Stimulated activated CD8-positive, alpha-beta memory T cell treated with anti-CD3 and anti-CD28 coated beads, Interleukin-15, amount 100 ng/mL, for 48 hours (primary cell): ENCODE measurements around the gene CHIA.

Experiments
- DNase-seq, 2 donors: peaks; one replicate each; pipeline ENCODE4 v3.0.0-alpha.2; 2020; ENCODE audit warnings: low read depth in 2 of 2

CHIA gene

GRCh38 chr1:111290630-111291029 is at the start of gene CHIA:
CHIA (plus strand) TSS chr1:111290851; CDS start chr1:111310468, 19,617 bp downstream.
- DNase-seq, result no peak

DNA sequence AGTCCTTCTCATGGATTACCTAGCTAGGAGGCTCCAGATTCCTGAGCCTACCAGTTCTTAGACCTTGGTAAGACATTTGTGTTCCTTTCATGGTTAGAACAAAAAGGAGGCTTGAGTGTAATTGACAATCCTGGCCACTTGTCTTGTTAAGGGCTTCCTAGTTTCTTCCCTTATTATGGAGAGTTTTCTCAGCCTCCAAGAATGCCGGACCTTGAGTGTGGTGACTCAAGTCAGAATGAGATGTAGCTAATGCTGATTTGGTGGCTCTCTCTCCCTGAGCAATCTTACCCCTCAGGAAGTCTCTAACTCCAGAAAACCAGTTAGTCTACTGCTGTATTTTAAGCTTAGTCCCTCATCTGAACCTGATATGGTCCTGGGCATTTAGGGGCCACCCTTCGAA is 48.9 kb upstream of the CHIA start:
- DNase-seq, result no peak

DNA sequence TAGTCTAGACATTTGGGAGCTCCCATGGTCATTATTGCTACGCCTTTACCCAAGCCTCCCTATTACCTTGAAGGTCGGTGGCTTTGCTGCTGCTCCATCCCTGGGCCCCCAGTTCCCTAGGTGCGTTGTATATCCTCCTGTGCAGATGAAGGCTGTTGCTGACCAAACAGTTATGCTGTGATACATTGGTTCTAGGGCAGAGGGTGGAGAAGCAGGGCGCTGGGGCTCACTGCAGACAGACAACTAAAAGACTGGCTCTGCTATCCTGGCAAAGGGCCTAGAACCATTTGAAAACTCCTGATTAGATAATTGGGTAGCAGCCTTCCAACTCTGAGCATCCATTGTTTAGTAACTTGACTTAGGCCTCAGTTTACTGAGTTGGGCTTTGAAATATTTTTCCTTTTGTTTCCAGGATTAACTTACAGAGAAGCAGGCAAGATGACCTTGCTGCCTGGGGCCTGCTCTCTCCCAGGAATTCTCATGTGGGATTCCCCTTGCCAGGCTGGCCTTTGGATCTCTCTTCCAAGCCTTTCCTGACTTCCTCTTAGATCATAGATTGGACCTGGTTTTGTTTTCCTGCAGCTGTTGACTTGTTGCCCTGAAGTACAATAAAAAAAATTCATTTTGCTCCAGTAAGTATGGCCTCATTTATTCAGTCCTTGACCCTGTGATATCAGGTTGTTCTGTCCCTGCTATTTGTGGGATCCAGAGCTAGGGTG is 47.7 kb upstream of the CHIA start:
- no peak for DNase-seq

GRCh38 chr1:111247125-111247838 is 43.4 kb upstream of the CHIA start:
- no peak for DNase-seq

DNA sequence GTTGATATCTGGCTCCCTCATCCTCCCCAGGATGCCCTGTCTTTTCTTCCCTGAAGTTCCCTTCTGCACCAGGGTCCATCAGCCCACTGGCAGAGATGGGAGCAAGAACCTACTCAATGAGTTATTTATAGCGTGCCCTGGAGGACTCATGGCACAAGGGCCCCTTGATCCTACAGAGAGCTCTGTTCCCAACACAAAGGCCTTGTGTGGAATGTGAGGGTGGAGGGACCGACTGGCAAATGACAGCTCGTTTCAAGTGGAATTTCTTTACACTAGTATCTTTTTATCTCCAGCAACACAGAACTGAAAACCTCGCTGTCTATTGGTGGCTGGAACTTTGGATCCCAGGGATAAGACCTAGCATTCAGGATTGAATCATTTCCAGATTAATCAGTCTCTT is 40.7 kb upstream of the CHIA start:
- DNase-seq, result no peak

GRCh38 chr1:111251570-111251969 is 39.1 kb upstream of the CHIA start:
- DNase-seq, result no peak

DNA sequence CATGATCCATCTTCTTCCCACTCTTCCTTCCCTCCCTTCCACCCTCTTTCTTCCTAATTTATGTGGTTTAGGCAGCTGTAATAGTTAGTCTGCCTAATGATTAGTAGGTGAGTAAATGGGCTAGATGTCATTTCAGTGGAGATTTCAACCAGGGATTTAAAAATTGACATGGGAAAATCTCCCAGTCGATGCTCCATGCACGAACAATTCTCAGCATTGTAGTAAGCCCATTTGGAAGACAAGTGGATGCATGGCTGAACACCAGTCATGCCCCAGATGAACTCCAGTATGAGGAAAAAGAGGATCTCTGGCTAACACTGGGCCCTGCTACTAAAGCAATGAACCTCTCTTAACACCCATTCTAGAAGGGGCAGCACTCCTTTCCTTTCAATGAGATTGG is 37.9 kb upstream of the CHIA start:
- DNase-seq, result no peak

DNA sequence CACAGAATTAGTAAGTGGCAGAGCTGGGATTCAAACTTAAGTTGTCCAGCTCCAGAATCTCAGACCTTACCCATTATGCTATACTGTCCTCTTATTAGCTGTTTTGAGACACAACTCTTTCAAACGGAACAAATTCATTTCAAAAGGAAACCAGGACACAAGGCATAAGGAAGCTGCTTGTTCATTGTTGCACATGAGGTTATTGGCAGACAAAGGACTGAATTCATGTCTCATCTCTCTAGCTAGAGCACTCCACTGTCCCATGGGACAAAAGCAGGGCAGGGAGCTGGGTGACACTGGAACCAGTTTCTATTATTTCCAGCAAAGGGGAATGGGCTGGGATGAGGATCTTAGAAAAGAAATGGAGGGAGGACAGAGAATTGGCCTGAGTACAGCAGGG is 36.8 kb upstream of the CHIA start:
- DNase-seq, result no peak

GRCh38 chr1:111256988-111257658 is 33.5 kb upstream of the CHIA start:
- DNase-seq, result no peak

DNA sequence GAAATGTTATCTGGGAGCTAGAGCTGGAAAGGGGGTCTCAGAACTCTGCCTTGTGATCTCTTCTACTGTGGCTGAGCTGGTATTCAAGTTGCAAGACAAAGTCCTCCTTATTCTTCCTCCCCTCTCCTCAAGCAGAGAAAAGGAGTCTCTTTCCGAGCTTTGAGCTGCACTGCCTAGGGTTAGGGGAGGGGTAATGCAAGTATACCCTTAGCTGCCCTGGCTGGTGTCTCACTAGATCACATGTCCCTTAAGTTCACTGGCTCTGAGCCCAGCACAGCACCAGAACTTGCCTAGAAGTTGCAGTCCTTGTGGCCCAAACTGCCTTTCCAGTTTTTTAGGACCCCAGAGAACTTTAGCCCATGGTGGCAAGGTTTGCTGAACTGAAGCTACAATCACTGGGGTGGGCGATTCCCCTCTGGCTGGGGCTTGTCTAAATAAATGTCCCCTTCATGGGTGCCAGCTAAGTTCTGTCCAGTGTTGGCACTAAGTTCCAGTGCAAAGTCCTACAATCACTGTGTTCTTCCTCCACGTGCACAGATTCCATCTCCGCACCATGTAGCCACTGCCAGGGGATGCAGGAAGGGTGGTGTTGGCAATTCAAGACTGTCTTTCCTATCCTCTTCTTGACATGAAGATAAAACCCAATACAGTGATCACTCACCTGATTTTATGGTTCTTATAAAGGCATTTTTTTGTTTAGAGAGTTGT is 22.7 kb upstream of the CHIA start:
- DNase-seq, result no peak

DNA sequence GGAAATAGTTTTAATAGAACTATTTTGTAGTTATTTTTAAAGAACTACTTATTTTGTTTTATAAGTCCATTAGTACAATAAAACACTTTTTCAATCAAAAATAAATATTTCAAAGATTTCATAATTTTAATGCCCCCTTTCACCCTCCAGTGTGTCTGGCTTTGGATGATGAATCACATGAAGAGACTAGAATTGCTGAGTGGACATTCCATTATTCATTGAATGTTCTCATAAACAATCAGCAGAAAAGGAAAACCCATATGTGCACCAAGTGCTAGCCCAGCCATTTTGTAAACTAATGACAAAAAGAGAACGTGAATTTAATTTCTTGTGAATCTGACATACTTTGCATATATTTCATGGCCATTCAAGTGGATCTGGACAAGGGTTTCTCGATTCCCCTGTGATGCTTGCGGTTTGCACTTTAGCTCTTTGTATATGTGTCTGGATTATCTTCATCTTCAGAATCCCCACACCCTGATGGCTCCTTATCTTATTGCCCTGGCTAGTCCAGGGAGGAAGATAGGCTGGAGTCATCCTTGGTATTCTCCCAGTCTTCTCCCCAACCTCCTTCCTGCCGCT is 20.7 kb upstream of the CHIA start:
- DNase-seq, result no peak

DNA sequence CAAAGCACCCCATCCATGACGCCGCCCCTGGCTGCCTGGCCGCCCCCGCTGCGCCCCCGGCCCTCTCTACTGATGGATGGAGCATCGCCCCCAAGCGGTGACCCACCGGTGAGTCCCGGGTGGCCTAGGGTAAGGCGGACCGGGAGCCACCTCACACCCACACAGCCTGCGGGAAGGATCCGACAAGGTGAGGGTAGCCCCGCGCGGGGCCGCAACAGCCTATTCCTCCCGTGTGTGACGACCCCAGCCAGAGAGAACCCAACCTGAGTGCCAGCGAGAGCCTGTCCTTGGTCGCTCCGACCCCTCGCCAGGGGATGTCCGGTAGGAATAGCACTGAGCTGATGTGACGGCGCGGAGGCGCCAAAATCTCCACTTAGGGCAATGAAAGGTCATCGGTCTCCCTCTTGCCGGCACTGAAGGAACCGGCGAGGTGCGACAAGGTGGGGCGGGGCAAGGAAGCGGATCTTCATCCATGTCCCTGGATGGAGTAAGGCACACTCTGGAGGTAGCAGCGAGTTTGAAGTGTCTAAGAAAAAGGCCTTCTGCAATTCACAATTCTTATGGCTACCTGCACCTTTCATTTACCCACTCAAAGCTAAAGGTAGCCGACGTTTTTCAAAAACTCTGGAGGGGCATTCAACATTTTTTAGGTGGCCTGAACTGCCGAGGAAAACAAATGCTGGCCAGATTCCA is 19.7 kb upstream of the CHIA start:
- DNase-seq, result no peak

GRCh38 chr1:111271464-111271801 is 19.2 kb upstream of the CHIA start:
- no peak for DNase-seq

DNA sequence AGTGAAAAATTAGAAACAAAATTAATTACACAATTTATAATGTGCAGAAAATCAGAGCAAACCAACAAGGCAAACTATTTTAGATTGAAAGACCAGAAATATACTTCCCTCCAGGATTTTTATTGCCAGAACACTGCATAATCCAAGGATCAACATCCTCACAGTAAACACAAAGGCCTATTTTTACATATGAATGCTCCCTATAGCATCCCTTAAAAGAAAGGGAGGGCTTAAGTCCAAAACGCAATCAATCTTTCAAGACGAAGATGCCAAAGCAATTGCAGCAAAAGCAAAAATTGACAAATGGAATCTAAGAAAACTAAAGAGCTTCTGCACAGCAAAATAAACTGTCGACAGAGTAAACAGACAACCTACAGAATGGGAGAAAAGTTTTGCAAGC is 18.6 kb upstream of the CHIA start:
- DNase-seq, result no peak

DNA sequence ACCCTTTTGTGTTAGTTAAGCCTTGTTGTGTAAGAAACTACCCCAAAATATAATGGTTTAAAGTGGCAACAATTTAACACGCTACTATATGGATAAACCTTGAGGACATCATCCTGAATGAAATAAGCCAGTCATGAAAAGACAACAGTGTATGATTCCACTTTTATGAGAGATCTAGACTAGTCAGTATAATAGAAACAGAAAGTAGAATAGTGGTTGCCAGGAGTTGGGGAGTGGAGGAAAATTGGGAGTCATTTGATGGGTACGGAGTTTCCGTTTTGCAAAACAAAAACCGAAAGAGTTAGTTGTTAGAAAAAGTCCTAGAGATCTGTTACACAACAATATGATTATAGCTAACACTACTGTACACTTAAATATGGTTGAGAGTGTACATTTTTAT is 16.0 kb upstream of the CHIA start:
- DNase-seq, result no peak

- peak; percentile 29 to 36 for DNase-seq
Measured at GRCh38 chr1:111275079-111275478, 15.6 kb upstream of the CHIA start.

- DNase-seq, result no peak
Measured at GRCh38 chr1:111275780-111276433, 14.7 kb upstream of the CHIA start.

- DNase-seq, result peak in 1 of 2 donors; percentile 7
Measured at GRCh38 chr1:111279144-111279543, 11.5 kb upstream of the CHIA start.

DNA sequence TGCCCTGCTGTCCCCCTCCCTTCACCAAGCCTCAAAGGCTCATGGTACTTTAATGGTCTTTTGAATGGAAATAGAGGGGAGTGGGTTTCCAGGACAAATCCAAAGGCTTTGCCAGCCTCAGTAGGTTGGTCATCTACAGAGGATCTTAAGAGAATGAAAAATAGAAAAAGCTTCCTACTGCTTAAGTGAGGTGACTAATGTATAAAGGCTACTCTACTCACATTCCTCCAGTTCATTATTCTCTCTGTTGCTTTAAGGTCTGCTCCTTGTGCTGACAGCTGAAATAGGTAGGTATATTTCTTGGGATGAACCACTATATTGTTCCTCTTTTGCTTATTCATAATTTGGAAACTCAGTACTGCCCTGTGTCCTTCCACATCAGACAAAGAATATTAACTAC is 10.4 kb upstream of the CHIA start:
- no peak for DNase-seq

DNA sequence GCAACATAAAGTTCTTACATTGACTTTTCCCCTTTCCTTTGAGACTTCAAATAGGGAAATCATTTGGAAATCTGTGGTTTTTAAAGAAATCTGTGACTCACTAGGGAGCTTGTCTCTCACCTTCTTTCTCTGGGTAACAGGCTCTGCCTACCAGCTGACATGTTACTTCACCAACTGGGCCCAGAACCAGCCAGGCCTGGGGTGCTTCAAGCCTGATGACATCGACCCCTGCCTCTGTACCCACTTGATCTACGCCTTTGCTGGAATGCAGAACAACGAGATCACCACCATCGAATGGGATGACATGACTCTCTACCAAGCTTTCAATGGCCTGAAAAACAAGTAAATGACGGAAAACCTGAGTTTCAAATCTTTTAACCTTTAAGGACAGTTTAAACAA is 9.2 kb upstream of the CHIA start:
- no peak for DNase-seq

GRCh38 chr1:111283838-111284237 is 6.8 kb upstream of the CHIA start:
- DNase-seq, result no peak
